ENCODE results near the gene RCC1. TPM values are rescaled to one million over a fixed set of nuclear protein-coding genes. Genes with fewer than 3 reads are reported as not detected.
"Not testable (repeated sequence)": the region's sequence is repeated elsewhere in the genome, so short reads cannot be mapped to it uniquely, and the experiment has no call there.

The RCC1 gene
- total RNA-seq, 2 experiments from 2014 or later: 80.7 to 85.3 TPM

- DNase-seq; H3K4me3 Mint-ChIP-seq; H3K9me3 Mint-ChIP-seq (ENCODE audit: insufficient read depth); H3K27me3 Mint-ChIP-seq (ENCODE audit: low read depth); ATAC-seq; H3K27ac Mint-ChIP-seq: not testable (repeated sequence)
- peaks cover 32% of the 10 kb centered on the region for H3K36me3 Mint-ChIP-seq (ENCODE audit: low read depth)
- CTCF ChIA-PET: interaction anchor here (1.3 kb wide), 2 partner anchors 56 to 352 kb away, joined by 5 read pairs; no protein-coding TSS in a partner anchor
- POLR2A ChIA-PET: interaction anchor here (1.3 kb wide), 1 partner anchor 56 kb away, joined by 4 read pairs; no protein-coding TSS in a partner anchor
- peaks cover 28% of the 10 kb centered on the region for H3K4me1 Mint-ChIP-seq (ENCODE audit: low read depth)
Observed at GRCh38 chr1:28525002-28525642, 19.3 kb downstream of the RCC1 start.

DNA sequence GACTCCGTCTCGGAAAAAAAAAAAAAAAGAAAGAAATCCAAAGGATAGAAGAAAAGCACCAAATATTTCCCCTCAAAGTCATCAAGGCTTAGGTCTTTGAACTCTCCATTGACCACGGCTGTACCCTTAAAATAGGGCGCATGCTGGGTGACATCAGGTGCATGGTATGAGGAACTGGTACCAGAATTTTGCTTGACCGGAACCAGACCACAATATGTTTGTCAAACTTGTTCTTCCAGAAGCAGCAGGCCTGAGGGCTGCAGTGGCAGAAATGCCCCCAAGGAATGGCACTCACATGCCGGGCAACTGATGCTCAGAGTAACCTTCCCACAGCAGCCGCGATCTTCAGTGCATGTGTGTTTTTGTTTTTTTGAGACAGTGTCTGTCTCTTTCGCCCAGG, 21.0 kb downstream of the RCC1 start:
- H3K4me1 Mint-ChIP-seq (ENCODE audit: low read depth): peaks cover 15% of the 10 kb centered on the region
- CTCF ChIA-PET: no interaction called here
- no peak overlapping the region for H3K4me3 Mint-ChIP-seq
- no peaks in the 10 kb centered on the region for H3K9me3 Mint-ChIP-seq (ENCODE audit: insufficient read depth)
- peaks cover 35% of the 10 kb centered on the region for H3K36me3 Mint-ChIP-seq (ENCODE audit: low read depth)
- no peaks in the 10 kb centered on the region for H3K27me3 Mint-ChIP-seq (ENCODE audit: low read depth)
- ATAC-seq (no peak), DNase-seq (no peak)
- no peak overlapping the region for H3K27ac Mint-ChIP-seq
- POLR2A ChIA-PET: interaction anchor here (0.6 kb wide), 1 partner anchor 13 kb away, joined by 3 read pairs; no protein-coding TSS in a partner anchor

DNA sequence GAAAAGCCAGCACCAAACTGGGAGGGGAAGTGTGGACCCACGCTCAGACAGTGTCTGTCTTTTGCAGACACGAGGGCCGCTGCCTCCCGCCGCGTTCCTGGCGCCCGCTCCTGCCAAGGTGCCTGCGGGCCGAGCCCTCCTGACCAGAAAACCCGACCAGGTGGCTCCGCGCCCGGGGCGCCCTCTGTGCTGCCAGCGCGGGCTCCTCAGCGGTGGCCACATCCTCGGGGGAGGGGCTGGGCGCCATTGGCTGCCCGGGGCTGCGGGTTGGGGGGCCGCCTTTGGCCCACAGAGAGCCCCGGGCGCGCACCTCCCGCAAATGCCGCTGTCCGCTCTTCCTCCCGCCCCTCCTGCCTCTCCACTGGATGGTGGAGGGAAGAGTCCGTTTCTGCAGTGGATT, 24.6 kb downstream of the RCC1 start:
- no peak for ATAC-seq
- H3K4me3 Mint-ChIP-seq: no peak overlapping the region
- peaks cover 3% of the 10 kb centered on the region for H3K4me1 Mint-ChIP-seq (ENCODE audit: low read depth)
- H3K27ac Mint-ChIP-seq: no peak overlapping the region
- no peaks in the 10 kb centered on the region for H3K27me3 Mint-ChIP-seq (ENCODE audit: low read depth)
- no peak for DNase-seq
- peaks cover 37% of the 10 kb centered on the region for H3K36me3 Mint-ChIP-seq (ENCODE audit: low read depth)
- H3K9me3 Mint-ChIP-seq (ENCODE audit: insufficient read depth): no peaks in the 10 kb centered on the region
- ChIA-PET POLR2A (no interaction called here), CTCF (no interaction called here)

GRCh38 chr1:28534671-28535070, 28.8 kb downstream of the RCC1 start:
- peaks cover 3% of the 10 kb centered on the region for H3K4me1 Mint-ChIP-seq (ENCODE audit: low read depth)
- CTCF ChIA-PET: no interaction called here

GRCh38 chr1:28535180-28535579, 29.3 kb downstream of the RCC1 start:
- H3K27me3 Mint-ChIP-seq (ENCODE audit: low read depth): no peaks in the 10 kb centered on the region
- no peak for DNase-seq
- no peak overlapping the region for H3K4me3 Mint-ChIP-seq
- ChIA-PET CTCF (no interaction called here), POLR2A (no interaction called here)
- peaks cover 51% of the 10 kb centered on the region for H3K36me3 Mint-ChIP-seq (ENCODE audit: low read depth)
- H3K4me1 Mint-ChIP-seq (ENCODE audit: low read depth): peaks cover 3% of the 10 kb centered on the region
- ATAC-seq: no peak
- H3K27ac Mint-ChIP-seq: peak overlapping the region; percentile 39
- no peaks in the 10 kb centered on the region for H3K9me3 Mint-ChIP-seq (ENCODE audit: insufficient read depth)

More at GRCh38 chr1:28534671-28535070, 28.8 kb downstream of the RCC1 start:
- Mint-ChIP-seq H3K27ac (no peak overlapping the region), H3K9me3 (ENCODE audit: insufficient read depth) (no peaks in the 10 kb centered on the region), H3K36me3 (ENCODE audit: low read depth) (peaks cover 56% of the 10 kb centered on the region), H3K4me3 (no peak overlapping the region), H3K27me3 (ENCODE audit: low read depth) (no peaks in the 10 kb centered on the region)
- POLR2A ChIA-PET: no interaction called here
- DNase-seq (no peak), ATAC-seq (no peak)

GRCh38 chr1:28537457-28538199, 31.8 kb downstream of the RCC1 start:
- H3K36me3 Mint-ChIP-seq (ENCODE audit: low read depth): peaks cover 34% of the 10 kb centered on the region
- CTCF ChIA-PET: no interaction called here

DNA sequence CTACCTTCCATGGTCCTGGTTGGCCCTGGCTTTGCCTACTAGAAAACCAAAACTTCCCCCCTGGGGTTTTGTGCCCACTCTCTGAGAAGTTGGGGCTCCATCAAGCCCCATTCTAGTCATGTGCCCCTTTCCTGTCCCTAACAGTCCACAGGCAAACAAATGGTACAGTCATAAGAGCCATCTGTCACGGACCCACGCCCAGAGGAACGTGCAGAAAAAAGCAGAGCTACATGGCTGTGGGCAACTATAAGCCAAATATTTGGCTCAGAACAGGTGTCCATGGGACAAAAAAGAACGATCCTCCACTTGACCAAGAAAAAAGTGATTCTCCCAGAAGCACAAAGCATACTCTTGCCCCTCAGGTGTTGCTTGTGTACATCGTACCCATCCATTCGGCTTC, 32.4 kb downstream of the RCC1 start:
- POLR2A ChIA-PET: interaction anchor here (0.8 to 1.2 kb wide), 2 partner anchors 20 to 43 kb away, joined by 3 to 4 read pairs; no protein-coding TSS in a partner anchor
- DNase-seq (no peak), ATAC-seq (no peak)
- Mint-ChIP-seq H3K4me3 (no peak overlapping the region), H3K4me1 (ENCODE audit: low read depth) (peaks cover 3% of the 10 kb centered on the region), H3K9me3 (ENCODE audit: insufficient read depth) (no peaks in the 10 kb centered on the region), H3K36me3 (ENCODE audit: low read depth) (peaks cover 34% of the 10 kb centered on the region), H3K27me3 (ENCODE audit: low read depth) (no peaks in the 10 kb centered on the region), H3K27ac (no peak overlapping the region)
- CTCF ChIA-PET: no interaction called here

More at GRCh38 chr1:28537457-28538199, 31.8 kb downstream of the RCC1 start:
- POLR2A ChIA-PET: interaction anchor here (0.7 to 1.2 kb wide), 3 partner anchors 17 to 44 kb away, joined by 3 to 5 read pairs (median 4); no protein-coding TSS in a partner anchor
- Mint-ChIP-seq H3K4me1 (ENCODE audit: low read depth) (peaks cover 3% of the 10 kb centered on the region), H3K9me3 (ENCODE audit: insufficient read depth) (no peaks in the 10 kb centered on the region), H3K27me3 (ENCODE audit: low read depth) (no peaks in the 10 kb centered on the region), H3K4me3 (no peak overlapping the region), H3K27ac (no peak overlapping the region)
- DNase-seq (no peak), ATAC-seq (no peak)

DNA sequence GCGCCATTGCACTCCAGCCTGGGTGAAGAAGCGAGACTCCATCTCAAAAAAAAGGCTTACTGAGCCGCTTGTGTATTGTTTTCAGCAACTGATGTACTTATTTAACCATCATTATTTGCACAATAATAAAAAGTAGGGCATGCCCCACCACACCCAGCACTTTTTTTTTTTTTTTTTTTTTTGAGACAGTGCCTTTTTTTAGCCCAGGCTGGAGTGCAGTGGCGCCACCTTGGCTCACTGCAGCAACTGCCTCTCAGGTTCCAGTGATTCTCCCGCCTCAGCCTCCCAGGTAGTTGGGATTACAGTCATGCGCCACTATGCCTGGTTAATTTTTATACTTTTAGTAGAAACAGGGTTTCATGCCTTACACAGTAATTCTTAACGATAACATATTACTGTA, 34.8 kb downstream of the RCC1 start:
- Mint-ChIP-seq H3K36me3 (ENCODE audit: low read depth) (peaks cover 23% of the 10 kb centered on the region), H3K9me3 (ENCODE audit: insufficient read depth) (no peaks in the 10 kb centered on the region), H3K27me3 (ENCODE audit: low read depth) (no peaks in the 10 kb centered on the region), H3K4me1 (ENCODE audit: low read depth) (no peaks in the 10 kb centered on the region), H3K4me3 (no peak overlapping the region), H3K27ac (no peak overlapping the region)
- POLR2A ChIA-PET: no interaction called here
- no peak for DNase-seq
- no peak for ATAC-seq
- CTCF ChIA-PET: no interaction called here

- DNase-seq; H3K27ac Mint-ChIP-seq; H3K4me3 Mint-ChIP-seq; CTCF ChIA-PET; POLR2A ChIA-PET; H3K9me3 Mint-ChIP-seq (ENCODE audit: insufficient read depth); H3K27me3 Mint-ChIP-seq (ENCODE audit: low read depth); ATAC-seq; H3K4me1 Mint-ChIP-seq (ENCODE audit: low read depth): not testable (repeated sequence)
- peaks cover 16% of the 10 kb centered on the region for H3K36me3 Mint-ChIP-seq (ENCODE audit: low read depth)
Observed at GRCh38 chr1:28541414-28542015, 35.7 kb downstream of the RCC1 start.

DNA sequence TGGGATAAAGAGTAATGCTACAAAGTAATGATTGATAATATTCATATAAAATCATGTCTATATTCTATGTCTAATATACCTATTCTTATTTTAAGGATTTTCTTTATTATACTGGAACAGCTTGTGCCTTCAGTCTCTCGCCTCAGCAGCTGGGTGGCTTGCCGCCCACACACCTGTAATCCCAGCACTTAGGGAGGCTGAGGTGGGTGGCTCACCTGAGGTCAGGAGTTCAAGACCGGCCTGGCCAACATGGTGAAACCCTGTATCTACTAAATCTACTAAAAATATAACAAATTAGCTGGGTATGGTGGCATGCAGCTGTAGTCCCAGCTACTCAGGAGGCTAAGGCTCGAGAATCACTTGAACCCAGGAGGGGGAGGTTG, 39.4 kb downstream of the RCC1 start:
- ChIA-PET POLR2A (interaction anchor here (1.8 kb wide), 1 partner anchor 36 kb away, joined by 5 read pairs; no protein-coding TSS in a partner anchor), CTCF (interaction anchor here (1.1 kb wide), 1 partner anchor 332 kb away, joined by 3 read pairs; no protein-coding TSS in a partner anchor)
- no peak overlapping the region for H3K4me3 Mint-ChIP-seq
- DNase-seq: no peak
- no peaks in the 10 kb centered on the region for H3K27me3 Mint-ChIP-seq (ENCODE audit: low read depth)
- H3K9me3 Mint-ChIP-seq (ENCODE audit: insufficient read depth): no peaks in the 10 kb centered on the region
- ATAC-seq: no peak
- H3K4me1 Mint-ChIP-seq (ENCODE audit: low read depth): no peaks in the 10 kb centered on the region
- H3K27ac Mint-ChIP-seq: no peak overlapping the region
- H3K36me3 Mint-ChIP-seq (ENCODE audit: low read depth): no peaks in the 10 kb centered on the region

GRCh38 chr1:28548318-28548717, 42.5 kb downstream of the RCC1 start:
- no peak for ATAC-seq
- H3K4me3 Mint-ChIP-seq: no peak overlapping the region
- CTCF ChIA-PET: interaction anchor here (1.0 kb wide), 1 partner anchor 30 kb away, joined by 3 read pairs; no protein-coding TSS in a partner anchor
- H3K36me3 Mint-ChIP-seq (ENCODE audit: low read depth): no peaks in the 10 kb centered on the region
- H3K4me1 Mint-ChIP-seq (ENCODE audit: low read depth): peaks cover 4% of the 10 kb centered on the region
- POLR2A ChIA-PET: interaction anchor here (0.6 to 0.9 kb wide), 2 partner anchors 33 kb away, joined by 4 to 5 read pairs; no protein-coding TSS in a partner anchor
- H3K27ac Mint-ChIP-seq: no peak overlapping the region
- no peak for DNase-seq
- H3K27me3 Mint-ChIP-seq (ENCODE audit: low read depth): no peaks in the 10 kb centered on the region
- no peaks in the 10 kb centered on the region for H3K9me3 Mint-ChIP-seq (ENCODE audit: insufficient read depth)

GRCh38 chr1:28551381-28551780, 45.5 kb downstream of the RCC1 start:
- no peak overlapping the region for H3K4me3 Mint-ChIP-seq
- CTCF ChIA-PET: no interaction called here
- peaks cover 14% of the 10 kb centered on the region for H3K4me1 Mint-ChIP-seq (ENCODE audit: low read depth)
- POLR2A ChIA-PET: interaction anchor here (1.0 to 5.3 kb wide), 3 partner anchors 29 to 223 kb away, joined by 4 to 82 read pairs (median 4); partner anchors contain the start of genes MED18 and RNU11
- no peaks in the 10 kb centered on the region for H3K9me3 Mint-ChIP-seq (ENCODE audit: insufficient read depth)
- H3K36me3 Mint-ChIP-seq (ENCODE audit: low read depth): peaks cover 15% of the 10 kb centered on the region
- DNase-seq: no peak
- H3K27ac Mint-ChIP-seq: no peak overlapping the region
- no peak for ATAC-seq
- no peaks in the 10 kb centered on the region for H3K27me3 Mint-ChIP-seq (ENCODE audit: low read depth)

All from activated CD8-positive, alpha-beta T cell treated with anti-CD3 and anti-CD28 coated beads, Interleukin-2, amount 10 ng/mL, durations not matched to agents 7 days and 5 days (primary cell).